BJ (cell line): ENCODE measurements around the gene PPIP5K1. TPM values are rescaled to one million over a fixed set of nuclear protein-coding genes. Genes with fewer than 3 reads are reported as not detected.

Source experiments
- CTCF ChIA-PET: fragments of 350-600 bp; formaldehyde crosslinking; extraction: SDS; loops from one replicate; lab custom pipeline; 2021; ENCODE audit warnings: antibody characterized with exemption, inconsistent platforms; lab: Yijun Ruan, JAX
- POLR2A ChIA-PET: fragments of 300-600 bp; sonication (Branson Sonifier 250); formaldehyde crosslinking; extraction: SDS; loops from one replicate; lab custom pipeline; 2021; ENCODE audit warnings: antibody characterized with exemption; lab: Charles Lee
- DNase-seq: peaks from one replicate; pipeline ENCODE4 v3.0.0-alpha.2; 2011; ENCODE audit warnings: low read depth
- H3K27me3 ChIP-seq: 2 replicates; pipeline ENCODE4 v1.6.0; 2011; ENCODE audit warnings: low read length; ENCODE audit not compliant: control insufficient read depth, insufficient read depth
- H3K36me3 ChIP-seq: 2 replicates; pipeline ENCODE4 v1.5.1; 2011; ENCODE audit warnings: low read length; ENCODE audit not compliant: control insufficient read depth, insufficient read depth
- H3K4me3 ChIP-seq: 2 replicates; pipeline ENCODE4 v1.5.1; 2011; ENCODE audit warnings: low read depth, mild to moderate bottlenecking, control low read depth, low read length
- polyA plus RNA-seq: library from polyadenylated mRNA; depleted of rRNA; stranded (reverse); fragments of >200 nt; gene quantifications from 2 replicates; pipeline ENCODE4 v1.2.3, GENCODE V29; 2011
- TF ChIP-seq, protein P1 (sequence below): IDR thresholded peaks from 2 replicates; pipeline ENCODE4 v1.5.1; 2011; ENCODE audit warnings: low read depth, mild to moderate bottlenecking, control low read depth, inconsistent platforms, low read length, moderate library complexity; ENCODE audit not compliant: insufficient read depth

The PPIP5K1 gene
- polyA plus RNA-seq, 1 experiment: 29.2 TPM

DNA sequence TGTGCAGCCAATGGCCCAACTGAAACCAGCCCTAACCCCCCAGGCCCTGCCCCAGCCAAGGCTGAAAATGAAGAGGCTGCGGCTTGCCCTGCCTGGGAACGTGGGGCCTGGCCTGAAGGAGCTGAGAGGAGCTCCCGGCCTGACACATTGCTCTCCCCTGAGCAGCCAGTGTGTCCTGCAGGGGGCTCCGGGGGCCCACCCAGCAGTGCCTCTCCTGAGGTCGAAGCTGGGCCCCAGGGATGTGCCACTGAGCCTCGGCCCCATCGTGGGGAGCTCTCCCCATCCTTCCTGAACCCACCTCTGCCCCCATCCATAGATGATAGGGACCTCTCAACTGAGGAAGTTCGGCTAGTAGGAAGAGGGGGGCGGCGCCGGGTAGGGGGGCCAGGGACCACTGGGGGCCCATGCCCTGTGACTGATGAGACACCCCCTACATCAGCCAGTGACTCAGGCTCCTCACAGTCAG lies 61.4 kb downstream of the PPIP5K1 start:
- POLR2A ChIA-PET: no interaction called here
- Histone ChIP-seq H3K4me3 (no peak overlapping the region), H3K27me3 (no peaks in the 10 kb centered on the region), H3K36me3 (peaks cover 29% of the 10 kb centered on the region)
- CTCF ChIA-PET: interaction anchor here (0.8 to 3.3 kb wide), 2 partner anchors 11 to 17 kb away, joined by 5 to 22 read pairs; partner anchors contain the start of gene MAP1A
- no peak for DNase-seq
- TF ChIP-seq, protein P1, sequence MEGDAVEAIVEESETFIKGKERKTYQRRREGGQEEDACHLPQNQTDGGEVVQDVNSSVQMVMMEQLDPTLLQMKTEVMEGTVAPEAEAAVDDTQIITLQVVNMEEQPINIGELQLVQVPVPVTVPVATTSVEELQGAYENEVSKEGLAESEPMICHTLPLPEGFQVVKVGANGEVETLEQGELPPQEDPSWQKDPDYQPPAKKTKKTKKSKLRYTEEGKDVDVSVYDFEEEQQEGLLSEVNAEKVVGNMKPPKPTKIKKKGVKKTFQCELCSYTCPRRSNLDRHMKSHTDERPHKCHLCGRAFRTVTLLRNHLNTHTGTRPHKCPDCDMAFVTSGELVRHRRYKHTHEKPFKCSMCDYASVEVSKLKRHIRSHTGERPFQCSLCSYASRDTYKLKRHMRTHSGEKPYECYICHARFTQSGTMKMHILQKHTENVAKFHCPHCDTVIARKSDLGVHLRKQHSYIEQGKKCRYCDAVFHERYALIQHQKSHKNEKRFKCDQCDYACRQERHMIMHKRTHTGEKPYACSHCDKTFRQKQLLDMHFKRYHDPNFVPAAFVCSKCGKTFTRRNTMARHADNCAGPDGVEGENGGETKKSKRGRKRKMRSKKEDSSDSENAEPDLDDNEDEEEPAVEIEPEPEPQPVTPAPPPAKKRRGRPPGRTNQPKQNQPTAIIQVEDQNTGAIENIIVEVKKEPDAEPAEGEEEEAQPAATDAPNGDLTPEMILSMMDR: no peak

DNA sequence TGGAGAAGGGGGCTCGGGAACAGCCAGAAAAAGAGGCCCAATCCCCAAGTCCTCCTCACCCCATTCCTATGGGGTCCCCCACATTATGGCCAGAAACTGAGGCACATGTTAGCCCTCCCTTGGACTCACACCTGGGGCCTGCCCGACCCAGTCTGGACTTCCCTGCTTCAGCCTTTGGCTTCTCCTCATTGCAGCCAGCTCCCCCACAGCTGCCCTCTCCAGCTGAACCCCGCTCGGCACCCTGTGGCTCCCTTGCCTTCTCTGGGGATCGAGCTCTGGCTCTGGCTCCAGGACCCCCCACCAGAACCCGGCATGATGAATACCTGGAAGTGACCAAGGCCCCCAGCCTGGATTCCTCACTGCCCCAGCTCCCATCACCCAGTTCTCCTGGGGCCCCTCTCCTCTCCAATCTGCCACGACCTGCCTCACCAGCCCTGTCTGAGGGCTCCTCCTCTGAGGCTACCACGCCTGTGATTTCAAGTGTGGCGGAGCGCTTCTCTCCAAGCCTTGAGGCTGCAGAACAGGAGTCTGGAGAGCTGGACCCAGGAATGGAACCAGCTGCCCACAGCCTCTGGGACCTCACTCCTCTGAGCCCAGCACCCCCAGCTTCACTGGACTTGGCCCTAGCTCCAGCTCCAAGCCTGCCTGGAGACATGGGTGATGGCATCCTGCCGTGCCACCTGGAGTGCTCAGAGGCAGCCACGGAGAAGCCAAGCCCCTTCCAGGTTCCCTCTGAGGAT lies 62.0 kb downstream of the PPIP5K1 start:
- CTCF ChIA-PET: interaction anchor here (0.8 to 3.3 kb wide), 3 partner anchors 11 to 17 kb away, joined by 5 to 22 read pairs (median 9); partner anchors contain the start of gene MAP1A
- POLR2A ChIA-PET: no interaction called here
- TF ChIP-seq, protein P1: no peak
- Histone ChIP-seq H3K27me3 (no peaks in the 10 kb centered on the region), H3K4me3 (no peak overlapping the region), H3K36me3 (peaks cover 34% of the 10 kb centered on the region)
- no peak for DNase-seq

DNA sequence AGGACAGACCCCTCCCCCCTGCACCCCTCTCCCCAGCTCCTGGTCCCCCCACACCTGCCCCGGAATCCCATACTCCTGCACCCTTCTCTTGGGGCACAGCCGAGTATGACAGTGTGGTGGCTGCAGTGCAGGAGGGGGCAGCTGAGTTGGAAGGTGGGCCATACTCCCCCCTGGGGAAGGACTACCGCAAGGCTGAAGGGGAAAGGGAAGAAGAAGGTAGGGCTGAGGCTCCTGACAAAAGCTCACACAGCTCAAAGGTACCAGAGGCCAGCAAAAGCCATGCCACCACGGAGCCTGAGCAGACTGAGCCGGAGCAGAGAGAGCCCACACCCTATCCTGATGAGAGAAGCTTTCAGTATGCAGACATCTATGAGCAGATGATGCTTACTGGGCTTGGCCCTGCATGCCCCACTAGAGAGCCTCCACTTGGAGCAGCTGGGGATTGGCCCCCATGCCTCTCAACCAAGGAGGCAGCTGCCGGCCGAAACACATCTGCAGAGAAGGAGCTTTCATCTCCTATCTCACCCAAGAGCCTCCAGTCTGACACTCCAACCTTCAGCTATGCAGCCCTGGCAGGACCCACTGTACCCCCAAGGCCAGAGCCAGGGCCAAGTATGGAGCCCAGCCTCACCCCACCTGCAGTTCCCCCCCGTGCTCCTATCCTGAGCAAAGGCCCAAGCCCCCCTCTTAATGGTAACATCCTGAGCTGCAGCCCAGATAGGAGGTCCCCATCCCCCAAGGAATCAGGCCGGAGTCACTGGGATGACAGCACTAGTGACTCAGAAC lies 62.8 kb downstream of the PPIP5K1 start:
- no peaks in the 10 kb centered on the region for H3K27me3 ChIP-seq
- TF ChIP-seq, protein P1: no peak
- DNase-seq: no peak
- POLR2A ChIA-PET: no interaction called here
- CTCF ChIA-PET: interaction anchor here (2.3 to 3.3 kb wide), 2 partner anchors 10 to 13 kb away, joined by 9 to 22 read pairs; partner anchors contain the start of gene MAP1A
- H3K36me3 ChIP-seq: peaks cover 39% of the 10 kb centered on the region
- H3K4me3 ChIP-seq: no peak overlapping the region

DNA sequence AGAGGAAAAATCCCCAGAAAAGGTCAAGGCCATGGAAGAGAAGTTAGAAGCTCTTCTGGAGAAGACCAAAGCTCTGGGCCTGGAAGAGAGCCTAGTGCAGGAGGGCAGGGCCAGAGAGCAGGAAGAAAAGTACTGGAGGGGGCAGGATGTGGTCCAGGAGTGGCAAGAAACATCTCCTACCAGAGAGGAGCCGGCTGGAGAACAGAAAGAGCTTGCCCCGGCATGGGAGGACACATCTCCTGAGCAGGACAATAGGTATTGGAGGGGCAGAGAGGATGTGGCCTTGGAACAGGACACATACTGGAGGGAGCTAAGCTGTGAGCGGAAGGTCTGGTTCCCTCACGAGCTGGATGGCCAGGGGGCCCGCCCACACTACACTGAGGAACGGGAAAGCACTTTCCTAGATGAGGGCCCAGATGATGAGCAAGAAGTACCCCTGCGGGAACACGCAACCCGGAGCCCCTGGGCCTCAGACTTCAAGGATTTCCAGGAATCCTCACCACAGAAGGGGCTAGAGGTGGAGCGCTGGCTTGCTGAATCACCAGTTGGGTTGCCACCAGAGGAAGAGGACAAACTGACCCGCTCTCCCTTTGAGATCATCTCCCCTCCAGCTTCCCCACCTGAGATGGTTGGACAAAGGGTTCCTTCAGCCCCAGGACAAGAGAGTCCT lies 63.6 kb downstream of the PPIP5K1 start:
- TF ChIP-seq, protein P1: no peak
- POLR2A ChIA-PET: no interaction called here
- Histone ChIP-seq H3K4me3 (no peak overlapping the region), H3K27me3 (no peaks in the 10 kb centered on the region), H3K36me3 (peaks cover 47% of the 10 kb centered on the region)
- no peak for DNase-seq
- CTCF ChIA-PET: interaction anchor here (2.3 to 3.3 kb wide), 2 partner anchors 9 to 12 kb away, joined by 9 to 22 read pairs; partner anchors contain the start of gene MAP1A
